Coronary artery (tissue), 2 donors: ENCODE results near the gene SPEM1.

Experiments used
- DNase-seq: peaks from one replicate; pipeline ENCODE4 v3.0.0-alpha.2; 2017; ENCODE audit warnings: low spot score
- H3K27ac ChIP-seq, 2 donors: fragments of 200-600 bp; sonication (generic); one replicate each; pipeline ENCODE4 v1.5.1; 2016 to 2019
- H3K4me3 ChIP-seq: fragments of 200-600 bp; sonication (generic); 2 replicates; pipeline ENCODE4 v1.5.1; 2016; ENCODE audit warnings: mild to moderate bottlenecking, moderate library complexity
- TF ChIP-seq, protein P1 (sequence below): fragments of 200-600 bp; sonication (generic); IDR thresholded peaks from one replicate; pipeline ENCODE4 v1.5.1; 2019; ENCODE audit warnings: antibody characterized with exemption

The SPEM1 gene

DNA sequence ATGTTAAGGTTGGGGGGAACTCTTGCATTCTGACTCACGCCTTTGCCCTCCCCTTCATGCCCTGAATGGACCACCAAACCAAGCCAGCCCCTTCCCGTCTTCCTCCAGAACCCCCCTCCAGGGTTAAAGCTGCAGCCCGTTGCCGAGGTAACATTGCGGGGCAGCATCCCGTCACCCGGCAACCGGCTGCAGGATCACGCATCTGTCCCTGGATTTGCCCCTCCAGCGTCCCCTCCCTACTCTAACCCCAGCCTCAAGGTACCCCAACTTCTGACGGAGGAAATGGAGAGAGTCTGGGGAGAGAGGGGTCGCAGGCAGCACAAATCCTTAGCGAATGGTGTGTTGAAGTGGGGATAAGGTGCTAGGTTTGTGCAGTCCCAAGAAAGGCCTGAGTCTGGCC, 13.0 kb upstream of the SPEM1 start:
- H3K4me3 ChIP-seq = no peak overlapping the region
- peak overlapping the region in 1 of 2 donors; percentile 3 for H3K27ac ChIP-seq
- TF ChIP-seq, protein P1, sequence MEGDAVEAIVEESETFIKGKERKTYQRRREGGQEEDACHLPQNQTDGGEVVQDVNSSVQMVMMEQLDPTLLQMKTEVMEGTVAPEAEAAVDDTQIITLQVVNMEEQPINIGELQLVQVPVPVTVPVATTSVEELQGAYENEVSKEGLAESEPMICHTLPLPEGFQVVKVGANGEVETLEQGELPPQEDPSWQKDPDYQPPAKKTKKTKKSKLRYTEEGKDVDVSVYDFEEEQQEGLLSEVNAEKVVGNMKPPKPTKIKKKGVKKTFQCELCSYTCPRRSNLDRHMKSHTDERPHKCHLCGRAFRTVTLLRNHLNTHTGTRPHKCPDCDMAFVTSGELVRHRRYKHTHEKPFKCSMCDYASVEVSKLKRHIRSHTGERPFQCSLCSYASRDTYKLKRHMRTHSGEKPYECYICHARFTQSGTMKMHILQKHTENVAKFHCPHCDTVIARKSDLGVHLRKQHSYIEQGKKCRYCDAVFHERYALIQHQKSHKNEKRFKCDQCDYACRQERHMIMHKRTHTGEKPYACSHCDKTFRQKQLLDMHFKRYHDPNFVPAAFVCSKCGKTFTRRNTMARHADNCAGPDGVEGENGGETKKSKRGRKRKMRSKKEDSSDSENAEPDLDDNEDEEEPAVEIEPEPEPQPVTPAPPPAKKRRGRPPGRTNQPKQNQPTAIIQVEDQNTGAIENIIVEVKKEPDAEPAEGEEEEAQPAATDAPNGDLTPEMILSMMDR = no peak
- DNase-seq = no peak

DNA sequence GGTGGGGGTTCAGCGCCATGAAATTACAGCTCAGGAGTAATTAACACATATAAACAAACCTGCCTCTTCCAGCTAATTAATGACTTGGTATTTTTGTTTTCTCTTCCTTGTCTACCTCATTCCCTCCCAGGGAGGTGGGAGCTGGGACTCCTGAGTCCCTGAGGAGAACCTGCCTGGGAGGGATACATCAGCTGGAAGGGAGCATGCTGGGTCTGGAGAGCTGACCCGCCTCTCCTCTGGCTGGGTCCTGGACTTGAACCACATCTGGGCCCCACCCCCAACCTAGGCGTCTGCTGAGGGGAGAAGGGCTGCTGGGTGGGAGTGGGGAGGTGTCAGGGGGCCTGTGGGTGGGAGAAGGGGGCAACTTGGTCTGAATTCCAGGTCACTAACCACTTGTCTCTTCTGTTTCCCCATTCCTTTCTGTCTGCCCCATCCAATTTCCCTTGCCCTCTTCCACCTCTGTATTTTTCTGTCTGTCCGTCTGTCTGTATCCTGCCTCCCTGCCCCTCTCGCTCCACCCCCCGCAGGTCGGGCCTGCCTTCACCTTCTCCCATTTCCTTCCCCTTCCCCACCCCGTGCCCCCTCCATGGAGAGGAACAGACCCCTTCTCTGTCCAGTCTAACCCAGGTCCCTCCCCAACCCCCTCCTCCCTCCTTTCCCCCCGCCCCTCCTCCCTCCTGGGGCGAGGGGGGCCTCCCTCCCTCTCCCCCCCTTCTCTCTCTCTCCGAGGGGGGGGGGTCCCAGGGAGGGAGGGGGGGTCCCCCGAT, 12.5 kb upstream of the SPEM1 start, which contains the start of gene NLGN2:
Gene NLGN2 (plus strand): TSS at position 361 of the 767 bp plus-strand sequence. CDS start 411 bp downstream, outside the sequence.
- no peak for DNase-seq
- TF ChIP-seq, protein P1 = no peak
- H3K4me3 ChIP-seq = no peak within 1 kb of the TSS
- peak within 1 kb of the TSS in 1 of 2 donors; percentile 3 for H3K27ac ChIP-seq

DNA sequence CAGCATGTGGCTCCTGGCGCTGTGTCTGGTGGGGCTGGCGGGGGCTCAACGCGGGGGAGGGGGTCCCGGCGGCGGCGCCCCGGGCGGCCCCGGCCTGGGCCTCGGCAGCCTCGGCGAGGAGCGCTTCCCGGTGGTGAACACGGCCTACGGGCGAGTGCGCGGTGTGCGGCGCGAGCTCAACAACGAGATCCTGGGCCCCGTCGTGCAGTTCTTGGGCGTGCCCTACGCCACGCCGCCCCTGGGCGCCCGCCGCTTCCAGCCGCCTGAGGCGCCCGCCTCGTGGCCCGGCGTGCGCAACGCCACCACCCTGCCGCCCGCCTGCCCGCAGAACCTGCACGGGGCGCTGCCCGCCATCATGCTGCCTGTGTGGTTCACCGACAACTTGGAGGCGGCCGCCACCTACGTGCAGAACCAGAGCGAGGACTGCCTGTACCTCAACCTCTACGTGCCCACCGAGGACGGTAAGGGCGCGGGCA, 11.8 kb upstream of the SPEM1 start:
- TF ChIP-seq, protein P1 = no peak
- DNase-seq = no peak
- no peak overlapping the region for H3K27ac ChIP-seq
- H3K4me3 ChIP-seq = no peak overlapping the region

DNA sequence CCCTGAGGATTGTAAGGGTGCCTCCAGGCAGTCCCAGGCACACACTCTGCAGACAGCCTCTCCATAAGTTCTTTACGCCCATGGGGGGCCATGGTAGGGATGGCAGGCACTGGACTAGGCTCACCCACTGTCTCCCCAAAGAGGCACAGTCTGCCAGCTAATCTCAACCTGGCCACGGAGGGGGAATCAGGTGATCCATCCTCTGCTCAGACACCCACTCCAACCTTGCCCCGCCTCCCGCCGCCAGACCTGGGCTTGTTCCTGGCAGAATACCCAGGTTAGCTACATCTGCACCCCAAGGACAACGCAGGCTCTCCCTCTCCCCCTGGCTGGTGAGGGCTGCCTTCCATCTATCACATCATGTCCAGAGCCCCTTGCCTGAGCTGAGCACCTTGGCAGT, 11.3 kb upstream of the SPEM1 start:
- TF ChIP-seq, protein P1 = no peak
- no peak overlapping the region for H3K27ac ChIP-seq
- DNase-seq = no peak
- no peak overlapping the region for H3K4me3 ChIP-seq

DNA sequence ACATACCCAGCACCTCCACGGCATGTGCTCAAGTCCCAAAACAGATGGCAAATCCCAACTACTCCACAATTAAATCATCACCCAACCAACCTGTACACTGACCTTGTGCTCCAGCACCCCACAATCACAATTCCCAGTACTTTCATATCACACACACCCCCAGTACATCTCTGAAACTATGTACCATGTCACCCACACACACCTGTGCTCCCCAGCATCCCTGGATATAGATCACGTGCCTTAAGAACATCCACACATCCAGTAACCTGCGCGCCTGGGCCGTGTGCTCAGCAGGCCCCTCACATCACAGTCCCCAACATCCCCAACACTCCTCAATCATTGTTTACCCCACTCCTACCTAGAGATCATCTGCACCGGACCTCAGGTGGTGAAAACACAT, 10.4 kb upstream of the SPEM1 start:
- DNase-seq = no peak
- H3K27ac ChIP-seq = no peak overlapping the region
- no peak overlapping the region for H3K4me3 ChIP-seq
- TF ChIP-seq, protein P1 = no peak

DNA sequence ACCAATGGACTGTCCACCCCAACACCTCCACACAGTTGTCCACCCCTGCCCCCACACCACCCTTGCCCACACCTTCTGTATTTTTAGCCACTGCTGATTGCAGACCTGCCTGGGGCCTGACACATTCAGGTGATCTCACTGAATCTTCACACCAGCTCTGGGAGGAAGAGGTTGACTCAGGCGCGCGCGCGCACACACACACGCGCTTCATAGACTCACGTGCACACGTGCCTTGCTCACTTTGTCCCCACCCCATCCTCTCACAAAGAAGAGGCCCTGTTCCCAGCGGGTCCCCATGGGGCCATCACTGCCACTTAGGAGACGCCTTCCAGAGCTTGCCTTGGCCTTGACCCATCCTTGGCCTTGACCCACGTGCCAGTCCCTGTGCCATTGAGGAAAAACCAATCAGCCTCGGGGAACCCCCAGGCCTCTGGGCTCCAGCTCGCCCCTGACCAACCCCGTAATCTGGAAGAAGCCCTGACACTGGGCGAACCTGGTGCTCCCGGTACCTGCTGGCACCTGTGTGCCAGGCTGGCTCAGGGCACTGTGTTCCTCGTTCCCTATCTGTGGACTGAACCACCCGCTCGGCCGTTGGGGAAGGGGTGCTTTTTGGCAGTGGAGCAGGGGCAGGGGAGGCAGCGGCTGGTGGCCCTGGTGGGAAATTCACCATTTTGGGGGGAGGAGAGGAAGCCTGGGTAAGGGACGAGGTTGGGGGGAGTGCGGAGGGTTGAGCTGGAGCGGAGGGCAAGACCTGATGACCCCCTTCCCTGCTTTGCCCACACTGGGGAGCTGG, 9.3 kb upstream of the SPEM1 start:
- DNase-seq = no peak
- no peak overlapping the region for H3K4me3 ChIP-seq
- no peak overlapping the region for H3K27ac ChIP-seq
- TF ChIP-seq, protein P1 = no peak
